GM19351 (cell line): ENCODE results near the gene RAPGEF5.

ENCODE experiments used
- ATAC-seq: cut with Tn5 transposase; IDR thresholded peaks from one replicate; pipeline ENCODE4 v1.9.1; 2021; ENCODE audit warnings: mild to moderate bottlenecking, moderate library complexity; ENCODE audit not compliant: unreplicated experiment

RAPGEF5 gene

DNA sequence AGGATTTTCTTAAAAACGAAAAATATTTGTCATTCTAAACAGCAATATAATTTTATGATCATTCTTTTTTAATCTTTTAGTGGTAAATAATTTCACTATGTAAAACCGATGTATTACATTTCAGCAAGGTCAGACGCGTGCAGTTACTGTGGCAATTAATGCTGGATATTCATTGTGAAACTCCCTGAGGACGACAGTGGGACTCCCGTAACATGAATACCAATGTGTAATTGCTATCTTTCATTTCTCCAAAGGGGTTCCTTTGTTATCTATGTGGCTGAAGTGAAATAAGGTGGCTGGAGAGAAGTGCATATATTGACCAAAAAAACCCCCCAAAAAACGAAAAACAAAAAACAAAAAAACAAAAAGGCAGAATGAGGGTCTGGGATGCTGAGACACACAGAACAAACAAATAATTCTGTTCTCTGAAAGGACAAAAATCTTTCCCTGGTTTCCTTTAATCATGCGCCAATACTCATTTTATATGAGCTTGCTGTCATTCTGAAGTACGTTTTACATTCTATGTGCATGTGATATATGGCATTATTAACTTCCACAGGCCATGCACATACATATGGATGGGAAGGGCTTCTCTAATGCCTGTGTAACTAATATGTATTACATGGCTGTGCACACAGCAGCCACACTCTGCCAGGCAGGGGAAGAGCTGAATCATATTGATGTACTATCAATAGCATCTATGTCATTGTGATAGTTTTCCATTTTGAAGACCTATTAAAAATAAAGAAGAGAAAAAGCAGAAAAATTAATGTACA is 161.4 kb downstream of the RAPGEF5 start:
- ATAC-seq = no peak

DNA sequence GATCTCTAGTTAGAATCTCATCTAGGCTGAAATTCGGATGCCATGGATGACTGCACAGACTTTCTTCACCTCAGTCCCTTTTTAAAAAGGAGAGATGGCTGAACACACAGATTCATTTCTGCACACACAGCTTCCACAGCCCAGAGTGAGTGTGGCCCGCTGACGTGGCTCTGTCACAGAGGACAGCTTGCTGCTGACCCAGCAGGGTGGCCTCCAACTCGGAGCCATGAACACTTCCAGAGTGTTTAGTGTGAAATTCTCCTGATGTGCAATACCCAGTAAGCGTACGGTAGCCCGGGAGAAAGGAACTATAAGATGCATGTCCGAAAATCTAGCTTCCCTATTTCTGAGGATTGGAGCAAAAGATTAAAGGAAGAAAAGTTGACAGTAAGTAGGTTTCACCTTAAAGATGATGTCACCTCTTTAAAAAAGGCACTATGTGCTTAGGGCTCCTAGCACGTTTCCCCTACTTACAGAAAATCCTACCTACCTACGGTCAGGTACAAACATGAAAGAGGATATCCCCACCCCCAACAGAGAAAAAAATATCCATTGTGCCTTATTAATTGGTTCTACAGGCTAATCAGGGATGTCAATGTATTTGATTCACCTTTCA is 162.2 kb downstream of the RAPGEF5 start:
- ATAC-seq = no peak

DNA sequence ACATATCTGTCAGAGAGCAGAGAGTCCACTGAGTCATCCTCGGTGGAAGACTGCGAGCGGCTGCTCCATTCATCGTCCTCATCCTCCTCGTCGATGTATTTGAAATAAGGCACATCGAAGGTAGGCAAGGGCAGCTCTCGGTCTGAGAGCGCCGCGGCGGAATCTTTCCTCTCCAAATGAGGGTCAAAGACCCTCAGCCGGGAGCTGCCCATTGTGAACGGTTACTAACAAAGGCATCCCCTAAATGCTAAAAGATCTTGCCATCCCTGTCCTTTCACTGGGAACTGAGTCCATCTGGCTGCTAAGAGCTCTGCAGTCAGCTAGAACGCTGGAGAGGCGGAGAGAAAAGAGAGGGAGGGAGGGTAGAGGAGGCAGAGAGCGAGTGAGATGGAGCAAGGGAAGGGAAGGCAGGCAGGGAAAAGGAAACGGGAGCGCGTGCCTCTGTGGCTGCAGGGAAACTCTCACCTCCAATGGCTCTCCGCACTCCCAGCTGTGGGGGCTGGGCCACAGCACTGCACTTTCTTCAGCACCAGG is 163.4 kb downstream of the RAPGEF5 start:
- no peak for ATAC-seq

DNA sequence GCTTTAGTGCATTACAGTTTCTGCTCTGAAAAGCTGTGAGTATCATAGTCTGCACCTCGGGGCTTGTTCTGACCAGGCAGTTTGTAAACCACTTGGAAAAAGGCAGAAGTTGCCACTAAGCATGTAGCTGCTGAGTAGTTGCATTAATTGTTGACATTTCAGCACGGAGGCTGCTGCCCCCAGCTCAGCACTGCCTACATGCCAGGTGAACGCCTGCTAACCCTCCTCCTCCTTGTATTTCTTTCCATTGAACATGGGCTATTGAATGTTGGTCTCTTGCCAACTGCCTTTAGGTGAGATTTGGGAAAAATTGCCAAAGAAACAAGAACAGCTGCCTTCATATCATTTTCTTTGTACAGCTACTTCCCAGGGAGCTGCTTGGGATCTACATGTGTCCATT is 164.2 kb downstream of the RAPGEF5 start:
- no peak for ATAC-seq

DNA sequence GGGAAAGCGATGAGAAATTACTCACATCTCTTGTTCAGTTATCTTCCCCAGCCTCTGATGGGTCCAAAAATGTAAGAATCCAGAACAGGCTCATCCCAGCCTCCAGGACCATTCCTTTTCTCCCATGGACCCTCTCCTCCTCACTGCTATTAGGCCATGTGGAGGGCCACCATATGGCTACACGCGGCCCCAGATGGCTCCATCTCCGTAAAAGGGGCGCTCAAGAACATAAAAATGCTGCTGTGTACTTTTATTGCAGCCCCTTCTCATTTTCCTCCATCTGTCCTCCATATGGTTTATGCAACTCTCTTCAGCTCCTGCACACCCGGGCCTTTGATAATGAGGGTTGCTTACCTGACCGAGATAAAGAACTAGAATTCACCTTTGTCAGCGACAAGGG is 166.2 kb downstream of the RAPGEF5 start:
- ATAC-seq = no peak

DNA sequence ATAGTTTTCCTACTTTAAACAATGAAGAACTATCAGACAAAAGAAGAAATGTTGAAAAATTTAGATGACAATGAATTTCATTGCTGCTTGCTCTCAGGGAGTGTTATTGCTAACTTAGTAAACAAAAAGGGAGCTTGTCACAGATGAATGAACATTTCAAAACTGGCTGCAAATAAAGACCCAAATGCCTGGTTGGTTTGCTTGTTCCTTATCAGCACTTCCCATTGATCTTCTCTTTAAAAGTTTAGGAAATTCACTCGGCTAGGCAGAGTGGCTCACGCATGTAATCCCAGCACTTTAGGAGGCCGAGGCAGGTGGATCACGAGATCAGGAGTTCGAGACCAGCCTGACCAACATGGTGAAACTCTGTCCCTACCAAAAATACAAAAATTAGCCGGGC is 167.2 kb downstream of the RAPGEF5 start:
- no peak for ATAC-seq

DNA sequence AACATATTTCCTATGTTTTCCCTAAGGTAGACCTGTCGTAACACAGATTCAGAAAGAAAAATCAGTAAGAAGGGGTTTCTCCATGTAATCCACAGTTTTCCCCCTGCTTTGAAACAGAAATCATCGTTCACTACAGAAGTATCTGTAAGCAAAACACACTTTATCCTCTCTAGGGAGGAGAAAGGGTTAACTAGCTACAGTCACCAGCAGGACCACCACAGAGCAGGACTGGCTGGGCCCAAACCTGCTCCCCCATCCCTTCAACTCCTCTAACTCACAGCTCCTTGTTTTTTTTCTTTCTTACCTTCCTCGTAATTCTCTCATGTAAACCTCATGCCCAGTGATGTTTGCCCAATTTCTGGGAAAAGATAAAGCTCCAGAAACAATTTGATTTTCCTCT is 167.7 kb downstream of the RAPGEF5 start:
- no peak for ATAC-seq

DNA sequence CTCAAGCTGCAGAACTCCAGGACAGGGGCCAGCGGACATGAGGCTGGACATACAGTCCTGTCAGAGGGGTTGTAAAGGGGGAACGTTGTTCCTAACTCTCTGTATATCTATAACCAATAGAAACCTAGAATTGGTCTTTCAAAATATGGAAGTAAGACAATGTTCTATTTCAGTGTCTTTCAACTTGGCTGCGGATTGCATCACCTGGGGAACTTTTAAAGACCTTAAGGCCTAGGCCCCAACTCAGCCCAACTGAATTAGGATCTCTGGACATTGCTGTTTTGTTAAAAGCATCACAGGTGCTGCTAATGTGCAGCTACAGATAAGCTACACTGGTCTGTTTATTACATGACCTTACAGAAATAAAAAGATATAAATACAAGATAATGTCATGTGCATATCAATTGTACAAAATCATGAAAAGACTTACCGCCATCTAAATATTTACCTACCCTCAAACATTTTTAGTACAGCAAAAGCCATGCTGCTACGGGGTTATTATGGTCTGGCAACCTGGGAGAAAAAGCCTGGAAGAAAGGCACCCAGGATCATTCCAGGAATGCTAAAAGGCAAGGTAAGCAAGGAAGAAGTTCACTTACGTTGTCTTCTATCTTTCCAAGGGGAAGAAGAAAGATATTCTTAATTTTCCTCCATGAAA is 169.1 kb downstream of the RAPGEF5 start:
- no peak for ATAC-seq

DNA sequence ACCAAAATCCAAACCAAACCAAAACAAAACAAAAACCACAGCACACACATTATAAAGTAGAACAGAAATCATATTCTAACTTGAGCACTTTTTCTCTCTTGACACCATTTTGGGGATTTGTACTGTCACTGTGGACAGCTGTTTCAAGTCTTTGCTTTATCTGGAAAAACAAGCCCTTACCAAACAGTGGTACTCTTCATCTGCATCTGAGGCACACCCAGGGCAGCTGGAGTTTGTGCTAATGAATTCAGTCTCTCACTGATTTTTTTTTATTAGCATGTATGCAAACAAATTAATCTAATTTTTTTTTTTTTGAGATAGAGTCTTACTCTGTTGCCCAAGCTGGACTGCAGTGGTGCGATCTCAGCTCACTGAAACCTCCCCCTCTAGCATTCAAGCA is 171.4 kb downstream of the RAPGEF5 start:
- ATAC-seq = no peak

DNA sequence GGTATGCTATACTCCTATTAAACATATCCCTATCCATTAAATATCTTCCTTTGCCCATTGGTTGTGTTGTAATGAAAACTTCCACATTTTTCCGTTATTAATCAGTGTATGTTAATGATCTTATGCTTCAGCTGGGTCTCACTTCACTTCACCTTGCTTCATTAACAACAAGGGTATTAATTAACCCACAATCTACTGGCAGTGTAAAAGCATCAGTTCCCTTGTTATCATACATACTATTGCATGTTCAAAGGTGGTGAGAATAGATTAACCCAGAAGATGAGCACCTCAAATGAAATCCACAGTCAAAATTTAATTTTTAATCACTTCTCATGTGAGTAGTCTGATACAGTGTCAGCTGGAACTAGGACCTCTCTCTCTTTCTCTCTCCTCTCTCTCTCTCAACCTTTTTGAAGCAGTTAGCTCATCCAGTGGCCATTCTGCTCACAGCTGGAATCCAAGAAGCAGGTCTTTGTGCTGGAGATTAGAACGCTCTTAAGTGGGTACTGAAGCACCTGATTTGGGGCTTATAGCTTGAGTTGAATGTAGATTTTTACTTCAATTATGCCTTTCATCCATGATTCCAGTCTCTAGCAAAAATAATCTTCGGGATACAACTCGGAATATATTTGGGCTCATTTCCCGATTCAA is 172.3 kb downstream of the RAPGEF5 start:
- ATAC-seq = no peak

DNA sequence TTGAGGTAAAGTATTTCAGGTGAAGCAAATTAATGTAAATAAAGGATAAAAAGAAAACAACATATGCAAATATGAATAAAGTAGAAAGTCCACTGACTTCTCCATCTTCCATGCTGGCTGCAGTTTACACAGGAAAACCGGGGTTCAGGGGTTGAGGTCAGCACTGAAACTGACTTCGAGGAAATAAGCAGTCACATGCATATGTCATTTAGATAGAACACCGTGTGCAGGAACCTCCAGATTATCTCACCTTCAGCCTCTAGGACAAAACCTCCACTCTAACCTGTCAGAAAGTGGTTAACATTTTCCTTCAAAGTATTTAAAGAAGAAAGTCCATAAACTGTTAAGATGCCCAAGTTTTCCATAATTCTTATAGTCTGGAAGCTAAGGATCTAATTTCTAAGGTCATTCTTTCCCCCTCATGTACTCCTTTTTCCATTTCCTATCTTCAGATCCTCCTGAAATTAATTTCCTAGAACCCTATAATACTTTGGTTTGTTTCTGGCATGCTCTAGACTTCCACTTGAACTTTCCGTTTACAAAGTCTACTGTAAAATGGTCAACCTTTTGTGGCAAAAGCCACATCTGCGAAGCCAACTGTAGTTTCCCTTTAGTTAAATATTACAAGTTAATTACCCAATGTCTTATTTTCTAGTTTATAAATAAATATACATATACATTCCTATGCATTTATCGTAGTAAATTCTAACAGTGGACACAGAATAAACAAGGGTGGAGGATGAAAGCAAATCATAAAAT is 173.3 kb downstream of the RAPGEF5 start:
- no peak for ATAC-seq

DNA sequence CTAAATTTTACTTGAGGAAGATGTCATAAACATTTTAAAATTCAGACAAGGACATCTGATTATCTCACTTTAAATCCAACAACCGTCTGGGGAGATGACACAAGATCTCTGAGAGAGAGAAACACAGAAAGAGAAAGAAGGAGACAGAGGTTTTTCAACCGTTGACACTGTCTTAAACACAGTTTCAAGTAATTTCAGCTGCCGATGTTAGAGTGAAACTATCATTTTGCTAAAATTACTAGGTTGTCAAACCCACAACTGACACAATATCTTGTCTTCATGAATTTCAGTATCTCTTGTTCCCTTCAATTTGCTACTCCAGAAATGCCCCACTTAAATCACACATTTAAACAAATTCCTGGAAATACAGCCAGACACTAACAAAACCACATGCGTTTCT is 174.8 kb downstream of the RAPGEF5 start:
- no peak for ATAC-seq

DNA sequence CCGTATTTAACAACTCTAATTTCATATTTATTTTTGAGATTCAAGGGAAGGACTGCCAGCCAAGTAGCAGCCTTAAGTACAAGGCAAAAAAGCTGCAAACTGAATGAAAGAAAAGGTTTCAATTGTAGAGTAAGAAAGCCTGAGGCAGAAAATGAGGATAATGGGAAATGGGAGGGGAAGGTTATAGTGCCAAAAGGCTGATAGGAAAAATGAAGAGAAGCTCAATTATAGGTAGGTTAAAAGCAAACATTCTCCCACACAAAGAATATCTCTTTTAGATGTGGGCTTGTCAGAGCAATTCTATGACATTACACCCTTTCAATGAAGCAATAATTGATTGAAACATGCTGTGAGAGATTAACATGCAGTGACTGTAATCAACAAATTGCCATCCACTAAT is 175.3 kb downstream of the RAPGEF5 start:
- no peak for ATAC-seq

DNA sequence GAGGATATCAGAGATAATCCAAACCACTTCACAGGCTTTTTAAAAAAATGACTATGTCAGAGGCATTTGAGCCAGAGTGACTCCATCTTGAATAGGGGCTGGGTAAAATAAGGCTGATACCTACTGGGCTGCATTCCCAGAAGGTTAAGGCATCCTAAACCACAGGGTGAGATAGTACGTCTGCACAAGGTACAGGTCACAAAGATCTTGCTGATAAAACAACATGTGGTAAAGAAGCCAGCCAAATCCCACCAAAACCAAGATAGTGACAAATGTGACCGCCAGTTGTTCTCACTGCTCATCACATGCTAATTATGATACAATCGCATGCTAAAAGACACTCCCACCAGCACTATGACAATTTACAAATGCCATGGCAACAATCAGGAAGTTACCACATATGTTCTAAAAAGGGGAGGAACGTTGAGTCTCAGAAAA is 177.5 kb downstream of the RAPGEF5 start:
- ATAC-seq = peak; percentile 51

DNA sequence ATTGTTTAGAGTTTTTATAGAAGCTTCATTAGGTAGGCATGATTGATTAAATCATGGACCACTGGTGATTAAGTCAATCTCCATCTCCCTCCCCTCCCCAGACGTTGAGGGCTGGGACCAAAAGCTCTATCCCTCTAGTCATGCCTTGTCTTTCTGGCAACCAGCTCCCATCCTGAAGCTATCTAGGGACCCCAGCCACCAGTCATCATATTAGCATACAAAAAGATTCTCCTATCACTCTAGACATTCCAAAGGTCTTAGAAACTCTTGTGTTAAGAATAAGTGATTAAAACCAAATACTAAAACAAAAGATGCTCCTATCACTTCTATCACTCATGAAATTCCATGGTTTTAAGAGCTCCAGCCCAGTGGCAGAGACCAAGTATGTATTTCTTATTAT is 178.2 kb downstream of the RAPGEF5 start:
- no peak for ATAC-seq

DNA sequence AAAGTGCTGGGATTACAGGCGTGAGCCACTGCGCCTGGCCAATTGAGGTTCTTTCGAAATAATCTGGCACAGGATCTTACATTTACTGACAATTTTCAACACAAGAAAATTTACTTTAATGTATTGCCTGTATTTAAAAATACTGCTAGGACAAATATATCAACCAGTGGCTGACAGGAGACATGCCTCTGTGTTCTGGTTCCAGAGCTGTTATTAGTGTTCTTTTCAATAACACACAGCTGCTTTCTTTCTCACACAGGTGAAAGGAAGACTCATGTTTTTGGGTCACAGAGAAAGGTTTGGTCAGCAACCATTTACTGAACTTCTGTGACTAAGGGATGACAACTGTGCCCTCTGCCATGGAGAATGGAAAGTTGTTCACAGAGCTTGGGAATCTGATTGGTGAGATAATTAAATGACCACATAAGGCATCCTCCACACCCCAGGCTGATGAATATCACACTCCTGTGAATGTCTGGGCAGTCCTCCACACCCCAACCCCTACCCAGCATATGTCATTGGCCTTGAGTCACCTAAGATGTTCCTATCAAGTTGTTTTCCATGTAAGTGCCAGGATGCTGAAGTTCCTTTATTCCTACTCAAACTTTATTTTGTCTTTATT is 180.1 kb downstream of the RAPGEF5 start:
- ATAC-seq = no peak

DNA sequence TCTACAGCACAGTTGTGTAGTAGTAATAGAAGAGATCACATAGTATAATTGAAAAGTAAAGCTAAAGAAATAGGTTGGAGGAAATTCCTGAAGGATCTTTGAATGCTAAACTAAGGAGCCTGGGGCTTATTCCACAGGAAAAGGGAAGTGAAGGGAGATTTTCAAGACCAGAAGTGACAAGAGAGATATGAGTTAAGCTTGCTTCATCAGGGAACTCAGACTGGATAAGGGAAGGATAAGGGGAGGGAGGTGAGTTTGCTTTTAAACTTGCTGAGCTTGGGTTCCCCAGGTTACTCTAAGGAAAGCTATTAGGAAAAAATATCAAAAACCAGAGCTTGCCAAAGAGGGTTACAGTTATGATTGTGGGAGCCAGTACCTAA is 182.4 kb downstream of the RAPGEF5 start:
- no peak for ATAC-seq

DNA sequence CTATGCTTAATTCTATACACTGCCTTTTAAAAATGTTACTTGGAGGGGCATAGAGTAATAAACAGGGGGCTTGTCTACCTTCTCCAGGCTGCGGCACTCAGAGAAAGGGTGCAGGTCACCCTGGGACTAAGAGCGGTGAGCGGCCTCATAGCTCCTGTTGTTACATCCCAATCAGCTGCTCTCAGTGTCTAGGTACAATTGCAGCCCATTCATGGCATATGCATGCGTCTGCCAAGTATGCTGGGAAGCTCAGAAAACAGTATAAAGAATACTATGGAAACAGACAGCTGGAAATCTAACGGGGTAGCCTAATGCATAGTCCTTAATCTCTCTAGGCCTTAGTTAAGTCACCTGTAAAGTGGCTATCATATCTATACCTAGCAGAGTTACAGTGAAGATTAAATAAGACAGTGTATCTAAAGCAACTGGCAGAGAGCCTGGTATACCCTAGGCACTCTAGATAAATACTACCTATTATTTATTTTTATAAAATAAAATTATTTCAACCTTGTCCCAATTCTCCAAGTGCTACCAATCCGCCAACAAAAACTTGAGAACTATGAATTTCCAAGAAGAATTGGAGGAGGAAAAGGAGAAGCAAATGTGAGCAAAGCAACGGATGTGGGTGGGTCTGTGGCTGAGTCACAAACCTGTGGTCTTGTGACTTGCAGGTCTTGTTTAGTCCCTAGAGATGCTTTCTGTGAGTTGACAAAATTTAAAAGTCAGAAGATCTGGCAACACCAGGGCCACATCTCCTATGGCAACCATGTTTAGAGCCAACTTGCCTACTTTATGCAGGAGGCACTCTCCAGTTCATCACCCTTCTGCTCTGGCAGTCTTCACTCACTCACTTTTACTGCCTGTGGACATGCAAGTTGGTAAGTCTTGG is 183.0 kb downstream of the RAPGEF5 start:
- ATAC-seq = peak; percentile 95

DNA sequence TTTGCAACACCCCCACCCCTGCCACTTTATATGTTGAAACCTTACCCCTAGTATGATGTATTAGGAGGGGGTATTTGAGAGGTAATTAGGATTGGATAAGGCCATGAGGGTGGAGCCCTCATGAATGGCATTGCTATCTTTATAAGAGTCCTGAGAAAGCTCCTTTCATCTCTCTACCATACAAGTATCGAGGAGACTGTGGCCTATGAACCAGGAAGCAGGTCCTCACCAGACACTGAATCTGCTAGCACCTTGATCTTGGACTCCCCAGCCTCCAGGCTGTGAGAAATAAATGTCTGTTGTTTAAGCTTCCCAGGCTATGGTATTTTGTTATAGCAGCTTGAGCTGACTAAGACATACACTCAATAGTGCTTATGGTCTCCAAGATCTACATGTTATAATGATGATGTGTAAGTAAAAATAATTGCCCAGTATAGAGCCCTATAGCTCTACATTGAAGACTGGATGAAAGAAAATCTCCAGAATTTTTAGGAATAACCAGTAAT is 188.8 kb downstream of the RAPGEF5 start:
- ATAC-seq = no peak
